OCI-LY7 (cell line): ENCODE results near the gene CNOT3. TPM values are rescaled to one million over a fixed set of nuclear protein-coding genes. Genes with fewer than 3 reads are reported as not detected.

Source experiments
- BruUV-seq: library from RNA; stranded (reverse); fragments of 400-500 nt; replicated peaks from 2 replicates; lab custom pipeline; 2021; lab: Mats Ljungman, UMichigan
- CTCF ChIA-PET: fragments of 300-600 bp; sonication (Branson Sonifier 250); formaldehyde crosslinking; loops from one replicate; lab custom pipeline; 2022; ENCODE audit warnings: antibody characterized with exemption; ENCODE audit not compliant: unreplicated experiment; lab: Charles Lee
- POLR2A ChIA-PET: fragments of 300-600 bp; sonication (Branson Sonifier 250); formaldehyde crosslinking; loops from one replicate; lab custom pipeline; 2022; ENCODE audit warnings: antibody characterized with exemption; lab: Charles Lee
- DNase-seq: peaks from one replicate; pipeline ENCODE4 v3.0.0-alpha.2; 2015; ENCODE audit warnings: low spot score
- H2AFZ ChIP-seq: fragments of 200-600 bp; sonication (generic), shearing (Covaris generic); 2 replicates; pipeline ENCODE4 v1.6.1; 2014; ENCODE audit warnings: mild to moderate bottlenecking, antibody characterized with exemption, low read length, moderate library complexity
- H3K27ac ChIP-seq: fragments of 200-600 bp; sonication (generic); 2 replicates; pipeline ENCODE4 v1.5.1; 2014; ENCODE audit warnings: mixed run types, low read depth, mild to moderate bottlenecking, moderate library complexity, low read length, inconsistent platforms; ENCODE audit not compliant: poor library complexity, severe bottlenecking
- H3K36me3 ChIP-seq: fragments of 200-600 bp; sonication (generic); 2 replicates; pipeline ENCODE4 v1.6.1; 2014; ENCODE audit warnings: mild to moderate bottlenecking, antibody characterized with exemption, low read length, moderate library complexity, mixed read lengths; ENCODE audit not compliant: insufficient read depth
- H3K4me1 ChIP-seq: fragments of 200-600 bp; sonication (generic); 2 replicates; pipeline ENCODE4 v1.5.1; 2014; ENCODE audit warnings: mild to moderate bottlenecking, low read length; ENCODE audit not compliant: insufficient read depth, poor library complexity, severe bottlenecking
- H3K4me2 ChIP-seq: fragments of 200-600 bp; sonication (generic); 2 replicates; pipeline ENCODE4 v1.6.1; 2014; ENCODE audit warnings: mild to moderate bottlenecking, low read length
- H3K4me3 ChIP-seq: fragments of 200-600 bp; sonication (generic); 2 replicates; pipeline ENCODE4 v1.5.1; 2014; ENCODE audit warnings: mild to moderate bottlenecking, low read depth, low read length; ENCODE audit not compliant: poor library complexity, severe bottlenecking
- H3K79me2 ChIP-seq: fragments of 200-600 bp; sonication (generic); 2 replicates; pipeline ENCODE4 v1.6.1; 2016; ENCODE audit warnings: low read depth, mild to moderate bottlenecking, low read length, moderate library complexity, mixed read lengths; ENCODE audit not compliant: insufficient read depth
- H3K9me2 ChIP-seq: fragments of 200-600 bp; sonication (generic); 2 replicates; pipeline ENCODE4 v1.6.1; 2016; ENCODE audit warnings: mild to moderate bottlenecking, low read length, mixed read lengths; ENCODE audit not compliant: insufficient read depth
- H3K9me3 ChIP-seq: fragments of 200-600 bp; sonication (generic); 2 replicates; pipeline ENCODE4 v1.6.1; 2014; ENCODE audit warnings: mild to moderate bottlenecking, mixed run types, low read length, mixed read lengths
- H4K20me1 ChIP-seq: fragments of 200-600 bp; sonication (generic); 2 replicates; pipeline ENCODE4 v1.6.1; 2014; ENCODE audit warnings: mild to moderate bottlenecking, antibody characterized with exemption, low read length, moderate library complexity, mixed read lengths; ENCODE audit not compliant: insufficient read depth
- CTCF ChIP-seq: fragments of 200-600 bp; sonication (generic); conservative IDR thresholded peaks from 2 replicates; pipeline ENCODE4 v1.5.1; 2014; ENCODE audit warnings: mild to moderate bottlenecking, antibody characterized with exemption, low read length, moderate library complexity, mixed read lengths
- EZH2phosphoT487 ChIP-seq: fragments of 200-600 bp; sonication (generic); IDR thresholded peaks from 2 replicates; pipeline ENCODE4 v1.6.1; 2018; ENCODE audit warnings: low read depth, borderline replicate concordance, mild to moderate bottlenecking, mixed run types, antibody characterized with exemption, low read length, moderate library complexity, mixed read lengths
- intact Hi-C: fragments of 100-400 bp; cut with micrococcal nuclease; formaldehyde crosslinking; loops from one replicate; pipeline ENCODE4 v1.10.0; 2022; ENCODE audit not compliant: unreplicated experiment
- total RNA-seq, 2 experiments: library from RNA; depleted of rRNA in 1 of 2; stranded (reverse); fragments of >200 nt in 1 of 2; shearing (Covaris generic) in 1 of 2; gene quantifications; 2 replicates each; pipeline ENCODE4 v1.2.3, GENCODE V29; 2014 to 2022

Gene CNOT3
- total RNA-seq, 2 experiments from 2014 or later, result 18.4 to 54.8 TPM

GRCh38 chr19:54162241-54162805, 24.8 kb downstream of the CNOT3 start:
- intact Hi-C loops, result no loop called here
- peaks cover 24% of the 10 kb centered on the region for H3K4me1 ChIP-seq
- peak overlapping the region; percentile 70 for H3K4me2 ChIP-seq
- no TSS peak for BruUV-seq
- ChIA-PET CTCF (no interaction called here), POLR2A (no interaction called here)
- peaks cover 7% of the 10 kb centered on the region; the same call in 1 of the 2 replicates for H3K36me3 ChIP-seq
- H4K20me1 ChIP-seq, result no peaks in the 10 kb centered on the region
- peak; percentile 91 for DNase-seq
- no peak overlapping the region for H3K27ac ChIP-seq
- no peaks in the 10 kb centered on the region for H3K9me2 ChIP-seq
- H2AFZ ChIP-seq, result no peak overlapping the region
- peaks cover 6% of the 10 kb centered on the region; the same call in 1 of the 2 replicates for H3K79me2 ChIP-seq
- H3K4me3 ChIP-seq, result peak overlapping the region; percentile 45
- no peaks in the 10 kb centered on the region for H3K9me3 ChIP-seq
- TF ChIP-seq EZH2phosphoT487 (no peak), CTCF (no peak)

- Histone ChIP-seq H3K79me2 (peaks cover 6% of the 10 kb centered on the region; the same call in 1 of the 2 replicates), H3K9me2 (no peaks in the 10 kb centered on the region), H3K4me3 (no peak overlapping the region), H3K4me2 (peak overlapping the region; percentile 70; the same call in 1 of the 2 replicates), H4K20me1 (no peaks in the 10 kb centered on the region), H3K36me3 (peaks cover 3% of the 10 kb centered on the region; the same call in 1 of the 2 replicates), H3K27ac (no peak overlapping the region), H2AFZ (no peak overlapping the region), H3K4me1 (peaks cover 24% of the 10 kb centered on the region), H3K9me3 (no peaks in the 10 kb centered on the region)
- TF ChIP-seq EZH2phosphoT487, result no peak
- no peak for TF ChIP-seq CTCF
- POLR2A ChIA-PET, result no interaction called here
- intact Hi-C loops, result no loop called here
- CTCF ChIA-PET, result no interaction called here
- no TSS peak for BruUV-seq
- DNase-seq, result no peak
Observed at GRCh38 chr19:54162884-54163283, 25.3 kb downstream of the CNOT3 start.

GRCh38 chr19:54164369-54165068, 27.0 kb downstream of the CNOT3 start:
- no peaks in the 10 kb centered on the region for H3K9me3 ChIP-seq
- ChIA-PET CTCF (no interaction called here), POLR2A (no interaction called here)
- intact Hi-C loops, result no loop called here
- H2AFZ ChIP-seq, result no peak overlapping the region
- no peak for TF ChIP-seq CTCF
- no peak for TF ChIP-seq EZH2phosphoT487
- H3K36me3 ChIP-seq, result no peaks in the 10 kb centered on the region
- BruUV-seq, result no TSS peak
- H3K4me2 ChIP-seq, result no peak overlapping the region
- no peak for DNase-seq
- H3K27ac ChIP-seq, result no peak overlapping the region
- peaks cover 18% of the 10 kb centered on the region for H3K4me1 ChIP-seq
- no peak overlapping the region for H3K4me3 ChIP-seq
- H4K20me1 ChIP-seq, result no peaks in the 10 kb centered on the region
- no peaks in the 10 kb centered on the region for H3K79me2 ChIP-seq
- H3K9me2 ChIP-seq, result no peaks in the 10 kb centered on the region
